MM.1S (cell line): ENCODE data around the gene SUSD3.

Experiments
- CTCF ChIP-seq: fragments of 300-600 bp; sonication (generic); IDR thresholded peaks from 2 replicates; pipeline ENCODE4 v1.5.1; 2016; ENCODE audit warnings: antibody characterized with exemption, low read length, mixed read lengths
- EZH2 ChIP-seq: fragments of 300-600 bp; sonication (generic); optimal IDR thresholded peaks from 2 replicates; pipeline ENCODE3; 2017; ENCODE audit warnings: low read depth, mild to moderate bottlenecking, antibody characterized with exemption, low read length, mixed read lengths
- EZH2phosphoT487 ChIP-seq: fragments of 300-600 bp; sonication (generic); IDR thresholded peaks from 2 replicates; pipeline ENCODE4 v1.6.1; 2018; ENCODE audit warnings: antibody characterized with exemption, low read length

GRCh38 chr9:93057703-93058354, 672 bp upstream of the SUSD3 start:
- no peak for TF ChIP-seq CTCF
- no peak for TF ChIP-seq EZH2phosphoT487
- no peak for TF ChIP-seq EZH2
